Aorta (tissue), 5 donors: ENCODE data around the gene RPS19BP1. TPM values are rescaled to one million over a fixed set of nuclear protein-coding genes. Genes with fewer than 3 reads are reported as not detected.

ENCODE experiments used
- ATAC-seq: fragments of 200-7000 bp; cut with Tn5 transposase; one replicate; pipeline ENCODE4 v1.9.1; 2022; ENCODE audit warnings: moderate library complexity; ENCODE audit not compliant: low FRiP score
- DNase-seq, 2 donors: peaks; one replicate each; pipeline ENCODE4 v3.0.0-alpha.2; 2020
- H3K27ac ChIP-seq, 2 donors: one replicate each; pipeline ENCODE4 v1.5.1; 2013; ENCODE audit warnings: low read length in 2 of 2, mild to moderate bottlenecking in 2 of 2, moderate library complexity in 2 of 2, control low read depth in 1 of 2, inconsistent platforms in 1 of 2, low read depth in 1 of 2
- H3K27me3 ChIP-seq, 2 donors: one replicate each; pipeline ENCODE4 v1.6.1; 2013; ENCODE audit warnings: control low read depth in 1 of 2, low read length in 1 of 2, mild to moderate bottlenecking in 1 of 2, moderate library complexity in 1 of 2; ENCODE audit not compliant: insufficient read depth in 2 of 2, control insufficient read depth in 1 of 2
- H3K36me3 ChIP-seq, 2 donors: one replicate each; pipeline ENCODE4 v1.6.1; 2013; ENCODE audit warnings: control low read depth in 1 of 2, low read length in 1 of 2, mild to moderate bottlenecking in 1 of 2; ENCODE audit not compliant: insufficient read depth in 2 of 2, control insufficient read depth in 1 of 2
- H3K4me1 ChIP-seq, 2 donors: one replicate each; pipeline ENCODE4 v1.6.1; 2013; ENCODE audit warnings: low read length in 2 of 2, control low read depth in 1 of 2, mild to moderate bottlenecking in 1 of 2, moderate library complexity in 1 of 2; ENCODE audit not compliant: insufficient read depth in 2 of 2, control insufficient read depth in 1 of 2
- H3K4me3 ChIP-seq, 2 donors: one replicate each; pipeline ENCODE4 v1.5.1; 2013; ENCODE audit warnings: low read length in 2 of 2, control low read depth in 1 of 2, mild to moderate bottlenecking in 1 of 2
- H3K9me3 ChIP-seq: one replicate; pipeline ENCODE4 v1.6.1; 2013; ENCODE audit warnings: mild to moderate bottlenecking, low read length; ENCODE audit not compliant: control insufficient read depth
- WGBS, 2 donors: extraction: QIAGEN DNeasy Blood & Tissue Kit; methylation state at CpG; one replicate each; pipeline ENCODE4 v1.1.7; 2013; 5-methylcytosine and 5-hydroxymethylcytosine counted together
- intact Hi-C, 2 donors: fragments of 100-400 bp; cut with DNase I; formaldehyde crosslinking; loops; one replicate each; pipeline versions ENCODE4 v1.14.2 to v1.15.0; 2022
- polyA plus RNA-seq, 2 donors: library from polyadenylated mRNA; stranded (reverse); fragments of 200-250 nt; gene quantifications; one replicate each; pipeline ENCODE4 v1.2.3, GENCODE V29; 2013
- total RNA-seq, 2 donors: library from RNA; stranded (reverse); fragmentation: NEBNext Ultra II Directional; extraction: Animal tissue kit (Norgen Biotek cat#: 25700); gene quantifications; one replicate each; pipeline ENCODE4 v1.2.1, GENCODE V29; 2021
- donor health status: healthy with polysubstance abuse.
- donor health status: Bipolar disorder and iron deficiency.
- donor health status: DM: no; HTN: no; CAD: no.
- donor health status: DM: no; HTN: no; CAD: no.
- donor health status: DM: yes; HTN: yes; CAD: no.

Gene RPS19BP1
- total and polyA plus RNA-seq, 4 donors = 50.4 to 160 (median 105) TPM

DNA sequence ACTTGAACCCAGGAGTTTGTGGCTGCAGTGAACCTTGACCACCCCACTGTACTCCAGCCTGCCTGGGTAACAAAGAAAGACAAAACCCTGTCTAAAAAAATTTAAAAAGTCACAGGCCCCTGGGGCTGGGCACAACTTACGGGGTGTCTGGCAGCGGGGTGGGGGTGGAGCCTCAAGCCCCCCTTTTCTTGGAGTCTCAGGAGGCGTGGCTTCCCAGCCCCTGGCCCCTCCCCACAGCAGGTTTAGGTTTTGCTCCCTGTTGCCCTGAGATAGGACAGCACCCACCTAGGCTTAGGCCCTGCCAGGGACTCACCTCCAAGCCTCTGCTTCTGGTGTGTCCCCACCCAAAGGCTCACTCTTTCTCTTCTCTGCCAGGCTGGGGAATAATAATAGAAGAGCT is 53.3 kb downstream of the RPS19BP1 start:
- no peak overlapping the region for H3K27ac ChIP-seq
- intact Hi-C loops = no loop called here
- no peaks in the 10 kb centered on the region for H3K36me3 ChIP-seq
- H3K4me1 ChIP-seq = no peaks in the 10 kb centered on the region
- H3K4me3 ChIP-seq = no peak overlapping the region
- no peak for DNase-seq
- no peaks in the 10 kb centered on the region for H3K9me3 ChIP-seq
- no peak for ATAC-seq
- H3K27me3 ChIP-seq = no peaks in the 10 kb centered on the region
- WGBS, 2 donors = 78 to 82% methylated on average over 3 of the region's 3 CpGs

Other genes with a start within 250 kb of the RPS19BP1 start
- gene RPL3, start 213.1 kb downstream of the RPS19BP1 start, total RNA-seq = 1,000 to 10,000 TPM; 1,469 to 1,615 TPM
- gene RPL3, start 213.1 kb downstream of the RPS19BP1 start, polyA plus RNA-seq = 1,000 to 10,000 TPM; 2,999 to 4,700 TPM
- 10 to 100 TPM in 1 of 2 donors, 1 to 10 TPM in 1; 5.1 to 26.7 TPM for gene SYNGR1, start 182.8 kb downstream of the RPS19BP1 start, total RNA-seq
- gene SYNGR1, start 182.8 kb downstream of the RPS19BP1 start, polyA plus RNA-seq = 10 to 100 TPM; 10.9 to 23.1 TPM
- gene TAB1, start 133.0 kb downstream of the RPS19BP1 start, total RNA-seq = 10 to 100 TPM; 22.5 to 30.8 TPM
- gene TAB1, start 133.0 kb downstream of the RPS19BP1 start, polyA plus RNA-seq = 10 to 100 TPM in 1 of 2 donors, 1 to 10 TPM in 1; 8.1 to 20.7 TPM
- gene MGAT3, start 75.7 kb downstream of the RPS19BP1 start, total RNA-seq = 10 to 100 TPM in 1 of 2 donors, 1 to 10 TPM in 1; 2.5 to 11.0 TPM
- 1 to 10 TPM in 1 of 2 donors, under 1 TPM in 1; 0.26 to 1.1 TPM for gene MGAT3, start 75.7 kb downstream of the RPS19BP1 start, polyA plus RNA-seq
- 10 to 100 TPM; 15.5 to 20.1 TPM for gene MIEF1, start 30.5 kb downstream of the RPS19BP1 start, total RNA-seq
- gene MIEF1, start 30.5 kb downstream of the RPS19BP1 start, polyA plus RNA-seq = 1 to 10 TPM; 8.0 to 8.3 TPM
- 100 to 1,000 TPM; 305 to 381 TPM for gene ATF4, start 12.2 kb downstream of the RPS19BP1 start, total RNA-seq
- gene ATF4, start 12.2 kb downstream of the RPS19BP1 start, polyA plus RNA-seq = 100 to 1,000 TPM; 515 to 759 TPM
- under 1 TPM; 0.16 to 0.33 TPM for gene CACNA1I, start 38.0 kb upstream of the RPS19BP1 start, total RNA-seq
- gene CACNA1I, start 38.0 kb upstream of the RPS19BP1 start, polyA plus RNA-seq = not detected